22Rv1 (cell line): ENCODE measurements around the gene TAT.
"Not testable (repeated sequence)": the region's sequence is repeated elsewhere in the genome, so short reads cannot be mapped to it uniquely, and the experiment has no call there.

Source experiments
- H3K27ac ChIP-seq: fragments of 450-650 bp; 2 replicates; pipeline ENCODE4 v1.5.1; 2017
- CTCF ChIP-seq: fragments of 450-650 bp; IDR thresholded peaks from 2 replicates; pipeline ENCODE4 v1.5.1; 2017; ENCODE audit warnings: mild to moderate bottlenecking
- ZFX ChIP-seq: fragments of 450-650 bp; IDR thresholded peaks from 2 replicates; pipeline ENCODE4 v1.6.1; 2017; ENCODE audit warnings: antibody characterized with exemption, borderline replicate concordance

The TAT gene

GRCh38 chr16:71591917-71592316, 15.0 kb upstream of the TAT start:
- no peak overlapping the region for H3K27ac ChIP-seq
- TF ChIP-seq CTCF (no peak), ZFX (no peak)

DNA sequence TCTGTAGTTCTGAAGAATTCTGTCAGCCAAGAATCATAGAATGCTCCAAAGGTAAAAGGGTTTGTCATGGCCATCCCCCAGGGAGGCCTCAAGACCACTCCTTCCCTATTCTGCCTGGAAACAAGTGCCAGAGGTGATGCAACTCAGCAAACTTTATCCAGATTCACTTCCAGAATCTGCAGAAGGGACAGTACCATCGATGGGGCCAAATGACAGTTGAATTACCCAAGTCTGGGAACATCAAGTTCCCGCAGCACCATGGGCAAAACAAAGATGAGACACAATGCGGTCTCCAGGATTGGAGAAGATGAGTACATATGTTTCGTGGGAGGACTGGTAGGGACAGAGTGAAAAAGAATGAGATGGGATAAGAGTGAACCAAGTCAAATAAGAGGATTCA, 13.7 kb upstream of the TAT start:
- TF ChIP-seq ZFX = no peak
- no peak for TF ChIP-seq CTCF
- no peak overlapping the region for H3K27ac ChIP-seq

DNA sequence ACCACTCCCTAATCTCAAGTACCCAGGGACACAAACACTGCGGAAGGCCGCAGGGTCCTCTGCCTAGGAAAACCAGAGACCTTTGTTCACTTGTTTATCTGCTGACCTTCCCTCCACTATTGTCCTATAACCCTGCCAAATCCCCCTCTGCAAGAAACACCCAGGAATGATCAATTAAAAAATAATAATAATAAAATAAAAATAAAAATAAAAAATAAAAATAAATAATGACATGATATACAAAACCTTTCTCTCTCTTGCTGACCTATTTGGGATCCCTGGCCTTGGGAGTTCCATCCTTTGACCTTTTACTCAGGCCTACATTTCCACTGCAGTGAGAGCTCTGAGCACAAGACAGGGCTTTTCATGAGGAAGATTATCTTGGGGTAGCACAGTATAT, 13.2 kb upstream of the TAT start:
- not testable (repeated sequence) for H3K27ac ChIP-seq

- not testable (repeated sequence) for H3K27ac ChIP-seq
Observed at GRCh38 chr16:71589334-71589733, 12.4 kb upstream of the TAT start.

DNA sequence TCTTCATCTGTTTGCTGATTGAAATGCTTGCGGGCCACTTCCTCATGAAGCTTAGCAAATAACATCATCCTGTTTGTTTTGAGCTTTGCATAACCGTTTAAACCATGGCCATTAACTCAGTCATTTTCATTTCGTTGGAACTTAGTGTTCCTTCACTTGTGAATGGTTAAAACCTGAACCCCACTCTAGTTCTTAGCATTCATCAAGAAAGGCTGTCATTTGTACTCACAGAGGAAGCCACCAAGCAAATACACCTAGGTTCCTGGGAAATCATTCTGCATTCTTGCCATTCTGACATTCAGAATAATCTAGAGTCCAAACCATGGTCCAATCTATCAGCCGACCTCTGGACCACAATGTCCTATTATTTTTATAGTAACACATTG, 8.4 kb upstream of the TAT start:
- no peak overlapping the region for H3K27ac ChIP-seq
- TF ChIP-seq CTCF (no peak), ZFX (no peak)

DNA sequence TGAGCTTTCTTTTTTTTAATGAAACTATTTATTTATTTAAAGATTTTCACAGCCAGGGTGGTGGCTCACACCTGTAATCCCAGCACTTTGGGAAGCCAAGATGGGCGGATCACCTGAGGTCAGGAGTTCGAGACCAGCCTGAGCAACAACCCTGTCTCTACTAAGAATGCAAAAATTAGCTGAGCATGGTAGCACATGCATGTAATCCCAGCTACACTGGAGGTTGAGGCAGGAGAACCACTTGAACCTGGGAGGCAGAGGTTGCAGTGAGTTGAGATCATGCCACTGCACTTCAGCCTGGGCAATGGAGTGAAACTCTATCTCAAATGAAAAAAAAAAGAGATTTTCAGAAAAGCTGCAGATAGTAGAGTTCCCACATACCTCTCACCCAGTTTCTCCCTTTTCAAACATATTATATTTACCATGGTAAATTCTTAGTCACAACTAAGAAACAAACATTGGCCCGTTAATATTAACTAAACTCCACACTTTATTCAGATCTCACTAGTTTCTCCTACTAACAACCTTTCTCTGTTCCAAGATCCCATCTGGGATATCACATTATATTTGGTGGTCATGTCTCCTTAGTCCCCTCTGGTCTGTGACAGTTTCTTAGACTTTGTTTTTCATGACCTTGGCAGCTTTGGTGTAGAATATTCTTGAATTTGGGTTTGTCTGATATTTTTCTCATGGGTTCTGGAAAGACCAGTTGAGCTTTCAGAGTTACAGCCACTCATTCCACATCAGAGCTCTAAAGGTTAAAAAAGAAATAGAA, 7.8 kb upstream of the TAT start:
- H3K27ac ChIP-seq = no peak overlapping the region
- no peak for TF ChIP-seq CTCF
- no peak for TF ChIP-seq ZFX

DNA sequence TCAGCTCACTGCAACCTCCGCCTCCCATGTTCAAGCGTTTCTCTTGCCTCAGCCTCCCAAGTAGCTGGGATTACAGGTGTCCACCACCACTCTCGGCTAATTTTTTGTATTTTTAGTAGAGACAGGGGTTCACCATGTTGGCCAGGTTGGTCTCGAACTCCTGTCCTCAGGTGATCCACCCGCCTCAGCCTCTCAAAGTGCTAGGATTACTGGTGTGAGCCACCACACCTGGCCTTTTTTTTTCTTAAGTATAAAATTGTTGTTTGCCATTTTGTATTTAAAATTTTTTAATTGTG, 5.6 kb upstream of the TAT start:
- not testable (repeated sequence) for H3K27ac ChIP-seq

DNA sequence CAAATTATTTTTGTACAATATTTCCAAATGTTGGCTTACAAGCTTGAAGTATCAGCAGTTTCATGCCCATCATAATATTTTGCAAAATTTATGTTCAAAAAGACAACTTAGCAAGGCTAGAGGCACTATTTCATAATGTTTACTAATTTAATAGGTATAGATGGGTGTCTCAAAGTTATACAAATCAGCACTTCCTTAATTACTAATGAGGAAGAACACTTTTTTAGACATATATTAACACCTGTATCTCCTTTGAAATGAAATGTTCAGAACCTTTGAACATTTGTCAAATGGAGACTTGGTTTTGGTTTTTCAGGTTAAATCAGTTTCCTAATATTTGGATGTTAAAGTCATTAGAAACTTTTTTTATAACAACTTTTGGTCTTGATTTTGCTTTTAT, 2.2 kb downstream of the TAT start:
- no peak overlapping the region for H3K27ac ChIP-seq
- TF ChIP-seq ZFX (no peak), CTCF (no peak)

- TF ChIP-seq ZFX (no peak), CTCF (no peak)
- H3K27ac ChIP-seq = no peak overlapping the region
Observed at GRCh38 chr16:71573387-71574094, 3.4 kb downstream of the TAT start.
